Measurements from ENCODE around the gene LMTK2. TPM values are rescaled to one million over a fixed set of nuclear protein-coding genes. Genes with fewer than 3 reads are reported as not detected.
A peak's percentile ranks its signal among the peaks of the same experiment; 100 is the strongest.

Gene LMTK2
- total RNA-seq, 1 experiment from 2014 or later, result 37.1 TPM

DNA sequence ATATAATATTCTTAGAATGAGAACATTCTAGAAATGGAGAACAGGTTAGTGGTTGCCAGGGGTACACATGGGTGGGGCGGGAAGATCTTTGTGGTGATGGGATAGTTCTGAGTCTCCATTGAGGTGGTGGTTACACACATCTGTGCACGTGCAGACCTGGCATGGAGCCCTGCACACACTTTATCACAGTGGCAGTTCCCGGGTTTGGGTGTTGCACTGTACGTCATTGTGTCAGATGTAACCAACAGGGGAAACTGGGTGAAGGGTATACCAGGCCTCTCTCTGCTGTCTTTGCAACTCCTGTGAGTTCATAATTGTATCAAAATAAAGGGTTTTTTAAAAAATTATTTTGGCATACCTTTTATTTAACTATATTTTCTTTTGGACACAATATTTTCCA, 51.1 kb downstream of the LMTK2 start:
- Histone ChIP-seq H4K20me1 (ENCODE audit: insufficient read depth) (no peaks in the 10 kb centered on the region), H3K36me3 (ENCODE audit: low read depth) (peaks cover 7% of the 10 kb centered on the region), H3K27me3 (ENCODE audit: insufficient read depth, low read depth) (no peaks in the 10 kb centered on the region), H3K79me2 (ENCODE audit: low read depth) (peaks cover 30% of the 10 kb centered on the region), H3K4me1 (replicated peaks; ENCODE audit: insufficient read depth) (peaks cover 8% of the 10 kb centered on the region), H3K27ac (no peak overlapping the region), H3K9me2 (ENCODE audit: insufficient read depth) (no peaks in the 10 kb centered on the region), H3F3A (ENCODE audit: insufficient read depth, low read depth) (peaks cover 6% of the 10 kb centered on the region; the same call in 1 of the 2 replicates), H3K9me3 (ENCODE audit: insufficient read depth, low read depth) (no peaks in the 10 kb centered on the region), H2AFZ (no peak overlapping the region), H3K4me3 (no peak overlapping the region), H3K4me2 (no peak overlapping the region)
- POLR2A ChIA-PET (ENCODE audit: unreplicated experiment), result no interaction called here
- CTCF ChIA-PET, result no interaction called here
- intact Hi-C loops (cut with micrococcal nuclease; ENCODE audit: unreplicated experiment), result no loop called here
- BruUV-seq (replicated peaks), result no TSS peak
- no peak for DNase-seq
- TF ChIP-seq EZH2 (IDR thresholded peaks at IDR 0.05; ENCODE audit: low read depth), result no peak
- TF ChIP-seq, protein P1, sequence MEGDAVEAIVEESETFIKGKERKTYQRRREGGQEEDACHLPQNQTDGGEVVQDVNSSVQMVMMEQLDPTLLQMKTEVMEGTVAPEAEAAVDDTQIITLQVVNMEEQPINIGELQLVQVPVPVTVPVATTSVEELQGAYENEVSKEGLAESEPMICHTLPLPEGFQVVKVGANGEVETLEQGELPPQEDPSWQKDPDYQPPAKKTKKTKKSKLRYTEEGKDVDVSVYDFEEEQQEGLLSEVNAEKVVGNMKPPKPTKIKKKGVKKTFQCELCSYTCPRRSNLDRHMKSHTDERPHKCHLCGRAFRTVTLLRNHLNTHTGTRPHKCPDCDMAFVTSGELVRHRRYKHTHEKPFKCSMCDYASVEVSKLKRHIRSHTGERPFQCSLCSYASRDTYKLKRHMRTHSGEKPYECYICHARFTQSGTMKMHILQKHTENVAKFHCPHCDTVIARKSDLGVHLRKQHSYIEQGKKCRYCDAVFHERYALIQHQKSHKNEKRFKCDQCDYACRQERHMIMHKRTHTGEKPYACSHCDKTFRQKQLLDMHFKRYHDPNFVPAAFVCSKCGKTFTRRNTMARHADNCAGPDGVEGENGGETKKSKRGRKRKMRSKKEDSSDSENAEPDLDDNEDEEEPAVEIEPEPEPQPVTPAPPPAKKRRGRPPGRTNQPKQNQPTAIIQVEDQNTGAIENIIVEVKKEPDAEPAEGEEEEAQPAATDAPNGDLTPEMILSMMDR (conservative IDR thresholded peaks at IDR 0.05), result no peak

- no peaks in the 10 kb centered on the region for H3K9me2 ChIP-seq (ENCODE audit: insufficient read depth)
- peak overlapping the region; percentile 80 for H3K27ac ChIP-seq
- H3K79me2 ChIP-seq (ENCODE audit: low read depth), result peaks cover 49% of the 10 kb centered on the region
- no peak for DNase-seq
- no peaks in the 10 kb centered on the region for H3K9me3 ChIP-seq (ENCODE audit: insufficient read depth, low read depth)
- H3K36me3 ChIP-seq (ENCODE audit: low read depth), result peaks cover 11% of the 10 kb centered on the region
- intact Hi-C loops (cut with micrococcal nuclease; ENCODE audit: unreplicated experiment), result no loop called here
- no peak overlapping the region for H3K4me3 ChIP-seq
- H4K20me1 ChIP-seq (ENCODE audit: insufficient read depth), result no peaks in the 10 kb centered on the region
- ChIA-PET POLR2A (ENCODE audit: unreplicated experiment) (no interaction called here), CTCF (interaction anchor here (1.3 kb wide), 1 partner anchor 141 kb away, joined by 7 read pairs; no protein-coding TSS in a partner anchor)
- no peaks in the 10 kb centered on the region for H3K27me3 ChIP-seq (ENCODE audit: insufficient read depth, low read depth)
- H2AFZ ChIP-seq, result no peak overlapping the region
- peaks cover 32% of the 10 kb centered on the region for H3F3A ChIP-seq (ENCODE audit: insufficient read depth, low read depth)
- no peak for TF ChIP-seq EZH2 (IDR thresholded peaks at IDR 0.05; ENCODE audit: low read depth)
- TF ChIP-seq, protein P1 (conservative IDR thresholded peaks at IDR 0.05), result no peak
- no TSS peak for BruUV-seq (replicated peaks)
- peaks cover 29% of the 10 kb centered on the region for H3K4me1 ChIP-seq (replicated peaks; ENCODE audit: insufficient read depth)
- H3K4me2 ChIP-seq, result peak overlapping the region; percentile 73
Measured at GRCh38 chr7:98162758-98163157, 56.1 kb downstream of the LMTK2 start.

DNA sequence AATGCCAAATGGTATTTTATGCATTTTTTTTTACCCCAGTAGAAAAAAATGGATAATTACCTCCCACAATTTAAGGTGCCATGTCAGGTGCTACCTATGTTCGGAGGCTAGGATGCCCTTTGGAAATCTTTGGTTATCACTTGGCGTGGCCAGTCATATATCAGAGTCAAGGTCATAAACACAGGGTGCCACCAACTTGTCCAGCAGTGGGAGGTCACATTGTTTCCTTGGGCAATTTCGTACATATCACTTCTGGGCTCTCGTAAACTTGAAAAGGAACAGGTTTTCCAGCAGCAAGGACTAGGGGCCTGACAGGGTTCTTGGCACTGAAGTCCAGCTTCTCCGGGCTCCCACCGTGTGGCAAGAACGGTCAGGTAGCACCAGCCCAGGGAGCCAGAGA, 56.6 kb downstream of the LMTK2 start:
- peak overlapping the region; percentile 73 for H3K4me2 ChIP-seq

More for the DNA sequence above, 56.6 kb downstream of the LMTK2 start:
- ChIA-PET CTCF (interaction anchor here (1.3 kb wide), 1 partner anchor 142 kb away, joined by 7 read pairs; no protein-coding TSS in a partner anchor), POLR2A (ENCODE audit: unreplicated experiment) (no interaction called here)
- H2AFZ ChIP-seq, result no peak overlapping the region
- no peaks in the 10 kb centered on the region for H4K20me1 ChIP-seq (ENCODE audit: insufficient read depth)
- no peaks in the 10 kb centered on the region for H3K27me3 ChIP-seq (ENCODE audit: insufficient read depth, low read depth)
- no TSS peak for BruUV-seq (replicated peaks)
- no peaks in the 10 kb centered on the region for H3K9me2 ChIP-seq (ENCODE audit: insufficient read depth)
- peak overlapping the region; percentile 80 for H3K27ac ChIP-seq
- peaks cover 11% of the 10 kb centered on the region for H3K36me3 ChIP-seq (ENCODE audit: low read depth)
- peaks cover 30% of the 10 kb centered on the region for H3K4me1 ChIP-seq (replicated peaks; ENCODE audit: insufficient read depth)
- TF ChIP-seq, protein P1 (conservative IDR thresholded peaks at IDR 0.05), result no peak
- TF ChIP-seq EZH2 (IDR thresholded peaks at IDR 0.05; ENCODE audit: low read depth), result no peak
- H3K79me2 ChIP-seq (ENCODE audit: low read depth), result peaks cover 49% of the 10 kb centered on the region
- H3F3A ChIP-seq (ENCODE audit: insufficient read depth, low read depth), result peaks cover 37% of the 10 kb centered on the region
- peak in 1 of 2 experiments; percentile 58 for DNase-seq
- no peaks in the 10 kb centered on the region for H3K9me3 ChIP-seq (ENCODE audit: insufficient read depth, low read depth)
- peak overlapping the region; percentile 20; the same call in 1 of the 2 replicates for H3K4me3 ChIP-seq
- intact Hi-C loops (cut with micrococcal nuclease; ENCODE audit: unreplicated experiment), result no loop called here

Measured in PC-9 (cell line).